Tibial nerve (tissue), 4 donors: ENCODE data around the gene CA5A. TPM values are rescaled to one million over a fixed set of nuclear protein-coding genes. Genes with fewer than 3 reads are reported as not detected.
"Not testable (repeated sequence)": the region's sequence is repeated elsewhere in the genome, so short reads cannot be mapped to it uniquely, and the experiment has no call there.

Experiments
- DNase-seq, 2 donors: peaks; one replicate each; pipeline ENCODE4 v3.0.0-alpha.2; 2019; ENCODE audit warnings: low spot score in 2 of 2
- H3K27ac ChIP-seq, 4 donors: fragments of 200-600 bp; sonication (generic) in 3 of 4; one replicate each; pipeline ENCODE4 v1.5.1; 2017 to 2019; ENCODE audit warnings: mild to moderate bottlenecking in 1 of 4
- H3K27me3 ChIP-seq, 2 donors: fragments of 200-600 bp; sonication (generic) in 1 of 2; one replicate each; pipeline versions ENCODE4 v1.5.1 to v1.6.0; 2017 to 2019
- H3K36me3 ChIP-seq, 3 donors: fragments of 200-600 bp; sonication (generic); one replicate each; pipeline ENCODE4 v1.5.1; 2018 to 2019
- H3K4me1 ChIP-seq, 4 donors: fragments of 200-600 bp; sonication (generic) in 3 of 4; one replicate each; pipeline ENCODE4 v1.5.1; 2017 to 2019
- H3K4me3 ChIP-seq, 4 donors: fragments of 200-600 bp; sonication (generic) in 3 of 4; one replicate each; pipeline ENCODE4 v1.5.1; 2017 to 2019; ENCODE audit warnings: mild to moderate bottlenecking in 1 of 4, moderate library complexity in 1 of 4
- H3K9me3 ChIP-seq, 4 donors: fragments of 200-600 bp; sonication (generic) in 3 of 4; one replicate each; pipeline ENCODE4 v1.5.1; 2017 to 2019
- CTCF ChIP-seq, 5 experiments: fragments of 200-600 bp in 3 of 5; fragments of 450-650 bp in 2 of 5; sonication (generic) in 3 of 5; IDR thresholded peaks; one replicate each; pipeline ENCODE4 v1.5.1; 2016 to 2019; ENCODE audit warnings: antibody characterized with exemption in 5 of 5, mild to moderate bottlenecking in 3 of 5, moderate library complexity in 2 of 5
- EP300 ChIP-seq, 2 donors: sonication (generic); formaldehyde crosslinking; IDR thresholded peaks; one replicate each; pipeline ENCODE4 v1.6.1; 2017; ENCODE audit warnings: antibody characterized with exemption in 2 of 2, mild to moderate bottlenecking in 1 of 2
- POLR2A ChIP-seq, 2 donors: fragments of 450-650 bp; IDR thresholded peaks; one replicate each; pipeline ENCODE4 v1.6.1; 2017; ENCODE audit warnings: antibody characterized with exemption in 2 of 2, mild to moderate bottlenecking in 2 of 2, moderate library complexity in 2 of 2
- WGBS, 2 donors: methylation state at CpG; one replicate each; pipeline ENCODE4 v1.1.5; 2018; 5-methylcytosine and 5-hydroxymethylcytosine counted together
- total RNA-seq, 4 donors: library from RNA; depleted of rRNA; stranded (reverse); fragments of >200 nt; gene quantifications; one replicate each; pipeline ENCODE4 v1.1.0, GENCODE V29; 2016

Gene CA5A
- total RNA-seq, 4 donors from 2014 or later = not detected

DNA sequence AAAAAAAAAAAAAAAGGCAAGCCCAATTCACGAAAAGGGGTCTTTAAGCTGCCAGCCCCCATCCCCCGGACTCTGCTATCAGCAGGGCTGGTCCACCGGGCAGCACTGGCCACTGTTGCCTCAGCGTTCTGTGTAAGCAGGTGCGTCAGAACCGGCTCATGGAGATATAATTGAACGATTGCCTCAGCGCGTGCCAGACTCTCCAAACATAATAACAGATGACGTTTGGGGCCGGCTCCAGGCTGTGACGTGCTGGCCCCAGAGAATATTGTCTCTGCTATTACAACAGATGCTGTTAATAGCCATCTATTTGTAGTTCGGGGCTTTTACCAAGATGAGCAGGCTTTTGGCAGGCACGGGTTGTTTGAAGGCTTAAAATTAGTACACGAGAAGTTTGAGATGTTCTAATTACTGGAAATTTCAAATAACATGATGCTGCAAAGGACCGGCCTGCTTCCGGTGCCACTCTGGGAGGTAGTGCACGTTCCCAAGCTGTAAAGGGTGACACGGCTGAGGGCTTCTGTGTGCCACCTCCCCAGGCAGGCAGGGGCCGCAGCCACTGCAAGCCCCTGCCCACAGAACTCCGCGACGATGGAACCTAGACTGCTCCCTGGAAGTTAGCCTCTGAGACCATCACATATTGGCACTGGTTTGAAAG, 25.1 kb downstream of the CA5A start:
- peak; percentile 45 to 72 for TF ChIP-seq EP300 (IDR thresholded peaks at IDR 0.05)
- peaks cover 0 to 18% of the 10 kb centered on the region in 2 donors for H3K27me3 ChIP-seq
- not testable (repeated sequence) for H3K9me3 ChIP-seq, H3K4me3 ChIP-seq, H3K4me1 ChIP-seq, H3K36me3 ChIP-seq
- peak; percentile 86 to 92 for DNase-seq
- peak overlapping the region in 2 of 4 donors; percentile 28 to 59 for H3K27ac ChIP-seq
- 52 to 67% methylated on average over 20 to 22 of the region's 23 CpGs for WGBS, 2 donors

DNA sequence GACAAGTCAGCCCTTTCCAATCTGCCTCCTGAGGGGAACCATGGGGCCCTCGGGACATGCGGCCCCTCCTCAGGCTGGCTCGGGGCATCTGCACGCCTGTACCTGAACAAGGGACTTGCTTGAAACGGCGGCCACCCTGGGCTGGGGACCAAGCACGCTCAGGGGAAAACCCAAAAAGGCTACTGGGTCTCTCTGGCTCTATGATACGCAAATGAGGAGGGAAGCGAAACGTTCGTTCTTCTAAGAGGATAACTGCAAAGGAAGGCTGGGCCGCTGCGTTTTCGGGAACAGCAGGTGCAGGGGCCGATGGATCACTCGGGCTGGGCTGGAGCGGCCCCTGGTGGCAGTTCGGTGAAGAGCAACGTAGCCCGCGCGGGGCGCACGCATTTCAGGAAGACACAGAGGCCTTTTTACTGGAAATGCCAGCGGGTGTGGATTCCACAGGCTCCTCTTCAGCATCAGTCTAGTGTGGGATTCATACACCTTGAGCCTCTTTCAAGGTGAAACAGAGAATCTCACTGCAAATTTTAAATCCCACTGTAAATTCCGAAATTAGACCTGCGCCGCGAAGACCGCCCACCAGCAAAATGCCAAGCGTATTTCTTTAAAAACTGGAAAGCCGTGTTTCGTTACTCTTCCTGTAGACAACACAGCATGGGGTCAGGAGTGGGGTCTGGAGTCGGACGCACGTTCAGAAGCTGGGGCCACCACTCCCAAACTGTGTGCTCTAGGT, 27.0 kb downstream of the CA5A start:
- TF ChIP-seq CTCF (IDR thresholded peaks at IDR 0.05) = peak; percentile 72 to 85 (median 81)
- H3K4me1 ChIP-seq, H3K4me3 ChIP-seq, H3K9me3 ChIP-seq, H3K27ac ChIP-seq, H3K36me3 ChIP-seq: not testable (repeated sequence)
- peaks cover 0 to 18% of the 10 kb centered on the region in 2 donors for H3K27me3 ChIP-seq
- 32% methylated on average over 36 of the region's 36 CpGs for WGBS, 2 donors
- peak; percentile 57 to 76 for DNase-seq

DNA sequence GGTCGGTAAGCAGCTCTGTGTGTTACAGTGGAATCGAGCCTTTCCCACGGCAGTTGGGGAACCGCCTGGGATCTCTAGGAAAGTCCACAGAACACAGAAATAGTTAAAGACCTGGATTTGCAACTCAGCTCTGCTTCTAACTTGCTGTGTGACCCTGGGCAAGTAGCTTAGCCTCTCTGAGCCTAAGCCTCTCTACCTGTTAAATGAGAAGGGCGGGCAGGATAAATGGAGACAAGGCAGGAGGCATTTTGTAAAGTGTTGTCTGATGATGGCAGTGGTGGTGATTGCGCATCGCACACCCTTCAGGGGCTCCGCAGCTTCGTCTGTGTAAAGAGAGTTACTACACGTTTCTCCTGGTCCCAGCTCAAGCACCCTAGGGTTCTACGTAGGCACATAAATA, 28.2 kb downstream of the CA5A start:
- H3K4me3 ChIP-seq, H3K9me3 ChIP-seq, H3K27ac ChIP-seq, DNase-seq, H3K36me3 ChIP-seq, H3K4me1 ChIP-seq: not testable (repeated sequence)
- H3K27me3 ChIP-seq = peaks cover 0 to 18% of the 10 kb centered on the region in 2 donors
- WGBS, 2 donors = 88 to 91% methylated on average over 11 of the region's 11 CpGs

DNA sequence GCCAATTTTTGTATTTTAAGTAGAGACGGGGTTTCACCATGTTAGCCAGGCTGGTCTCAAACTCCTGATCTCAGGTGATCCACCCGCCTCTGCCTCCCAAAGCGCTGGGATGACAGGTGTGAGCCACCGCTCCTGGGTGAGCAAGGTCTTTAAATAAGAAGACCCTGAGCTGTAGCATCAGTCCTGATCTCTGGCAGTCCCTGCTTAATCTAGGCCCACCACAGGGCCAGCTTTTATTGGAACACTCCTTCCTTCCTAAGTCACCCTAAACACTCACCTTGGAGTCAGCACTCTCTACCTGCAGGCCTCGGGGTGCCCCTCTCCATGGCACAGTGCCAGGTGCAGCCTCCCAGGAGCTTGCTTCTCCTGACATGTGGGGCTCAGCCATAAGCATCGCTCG, 30.8 kb downstream of the CA5A start:
- 84 to 95% methylated on average over 4 to 6 of the region's 7 CpGs for WGBS, 2 donors

DNA sequence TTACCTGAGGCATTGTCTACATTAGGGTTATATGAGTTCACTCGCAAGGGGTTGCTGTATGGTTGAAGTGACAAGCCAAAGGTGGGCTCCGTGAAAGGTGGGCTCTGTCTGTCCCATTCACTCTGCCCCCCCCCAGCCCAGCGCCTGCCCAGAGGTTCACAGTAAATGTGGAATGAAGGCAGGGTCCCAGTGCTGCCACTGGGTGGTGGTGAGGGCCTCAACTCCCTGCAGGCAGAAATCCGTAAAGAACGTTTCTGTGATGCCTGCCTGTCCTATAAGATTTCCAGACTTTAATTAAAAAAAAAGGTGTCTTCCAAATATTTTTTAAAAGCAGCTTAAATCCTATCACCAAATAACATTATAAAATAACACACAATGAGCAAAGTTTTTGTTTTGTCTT, 31.4 kb downstream of the CA5A start:
- H3K27me3 ChIP-seq = peaks cover 0 to 18% of the 10 kb centered on the region in 2 donors
- 63 to 67% methylated on average over 5 of the region's 5 CpGs for WGBS, 2 donors
- H3K4me1 ChIP-seq, H3K9me3 ChIP-seq, H3K27ac ChIP-seq, DNase-seq, H3K4me3 ChIP-seq, H3K36me3 ChIP-seq: not testable (repeated sequence)

More for the DNA sequence above, 30.8 kb downstream of the CA5A start:
- H3K4me1 ChIP-seq, H3K9me3 ChIP-seq, DNase-seq, H3K27ac ChIP-seq, H3K4me3 ChIP-seq, H3K36me3 ChIP-seq: not testable (repeated sequence)
- peaks cover 0 to 18% of the 10 kb centered on the region in 2 donors for H3K27me3 ChIP-seq

- WGBS, 2 donors = 77 to 79% methylated on average over 12 of the region's 12 CpGs
- not testable (repeated sequence) for H3K36me3 ChIP-seq, H3K27me3 ChIP-seq, H3K9me3 ChIP-seq, H3K27ac ChIP-seq, H3K4me3 ChIP-seq, DNase-seq, H3K4me1 ChIP-seq
Measured at GRCh38 chr16:87900489-87900888, 35.8 kb downstream of the CA5A start.

GRCh38 chr16:87897521-87898505, 38.5 kb downstream of the CA5A start:
- 68 to 71% methylated on average over 19 to 20 of the region's 20 CpGs for WGBS, 2 donors
- Histone ChIP-seq H3K9me3 (no peaks in the 10 kb centered on the region), H3K4me3 (no peak overlapping the region), H3K27ac (no peak overlapping the region), H3K27me3 (peaks cover 0 to 7% of the 10 kb centered on the region in 2 donors), H3K4me1 (no peaks in the 10 kb centered on the region), H3K36me3 (no peaks in the 10 kb centered on the region)
- DNase-seq = no peak
- TF ChIP-seq POLR2A (IDR thresholded peaks at IDR 0.05) (no peak), EP300 (IDR thresholded peaks at IDR 0.05) (no peak), CTCF (IDR thresholded peaks at IDR 0.05) (no peak)

- peak overlapping the region in 1 of 4 donors; percentile 40 for H3K27ac ChIP-seq
- H3K36me3 ChIP-seq, H3K4me1 ChIP-seq, DNase-seq, H3K27me3 ChIP-seq, H3K4me3 ChIP-seq, H3K9me3 ChIP-seq: not testable (repeated sequence)
- WGBS, 2 donors = 75% methylated on average over 12 to 16 of the region's 16 CpGs
Measured at GRCh38 chr16:87896924-87897520, 39.3 kb downstream of the CA5A start.

GRCh38 chr16:87896176-87896890, 40.0 kb downstream of the CA5A start:
- WGBS, 2 donors = 78 to 81% methylated on average over 16 to 17 of the region's 17 CpGs
- not testable (repeated sequence) for H3K4me3 ChIP-seq, H3K36me3 ChIP-seq, DNase-seq, H3K4me1 ChIP-seq, H3K27me3 ChIP-seq, H3K9me3 ChIP-seq
- peak overlapping the region in 1 of 4 donors; percentile 59 for H3K27ac ChIP-seq
